ENCODE results near the gene PUM2.

GRCh38 chr2:20219763-20220380 lies 130.8 kb downstream of the PUM2 start:
- no peak for TF ChIP-seq POLR2A (IDR thresholded peaks at IDR 0.05)
- TF ChIP-seq, protein P1, sequence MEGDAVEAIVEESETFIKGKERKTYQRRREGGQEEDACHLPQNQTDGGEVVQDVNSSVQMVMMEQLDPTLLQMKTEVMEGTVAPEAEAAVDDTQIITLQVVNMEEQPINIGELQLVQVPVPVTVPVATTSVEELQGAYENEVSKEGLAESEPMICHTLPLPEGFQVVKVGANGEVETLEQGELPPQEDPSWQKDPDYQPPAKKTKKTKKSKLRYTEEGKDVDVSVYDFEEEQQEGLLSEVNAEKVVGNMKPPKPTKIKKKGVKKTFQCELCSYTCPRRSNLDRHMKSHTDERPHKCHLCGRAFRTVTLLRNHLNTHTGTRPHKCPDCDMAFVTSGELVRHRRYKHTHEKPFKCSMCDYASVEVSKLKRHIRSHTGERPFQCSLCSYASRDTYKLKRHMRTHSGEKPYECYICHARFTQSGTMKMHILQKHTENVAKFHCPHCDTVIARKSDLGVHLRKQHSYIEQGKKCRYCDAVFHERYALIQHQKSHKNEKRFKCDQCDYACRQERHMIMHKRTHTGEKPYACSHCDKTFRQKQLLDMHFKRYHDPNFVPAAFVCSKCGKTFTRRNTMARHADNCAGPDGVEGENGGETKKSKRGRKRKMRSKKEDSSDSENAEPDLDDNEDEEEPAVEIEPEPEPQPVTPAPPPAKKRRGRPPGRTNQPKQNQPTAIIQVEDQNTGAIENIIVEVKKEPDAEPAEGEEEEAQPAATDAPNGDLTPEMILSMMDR (IDR thresholded peaks at IDR 0.05 in 4 of 5, conservative IDR thresholded peaks at IDR 0.05 in 1 of 5): no peak

Measured in gastrocnemius medialis (tissue), 4 donors.